ENCODE measurements around the gene TRPM3. TPM values are rescaled to one million over a fixed set of nuclear protein-coding genes. Genes with fewer than 3 reads are reported as not detected.

The TRPM3 gene
- total RNA-seq, 1 donor: under 0.01 TPM

GRCh38 chr9:70995511-70995910 lies 125.9 kb downstream of the TRPM3 start:
- no peak for DNase-seq (ENCODE audit: low read depth)
- TF ChIP-seq CTCF (IDR thresholded peaks at IDR 0.05; ENCODE audit: insufficient read depth, low read depth, low read length): no peak
- no peak overlapping the region for H3K4me3 ChIP-seq (ENCODE audit: low read depth, low read length)

- no peak for DNase-seq (ENCODE audit: low read depth)
- TF ChIP-seq CTCF (IDR thresholded peaks at IDR 0.05; ENCODE audit: insufficient read depth, low read depth, low read length): no peak
These were observed 126.8 kb downstream of the TRPM3 start for GRCh38 chr9:70994582-70994981.

GRCh38 chr9:70988551-70988950 lies 132.9 kb downstream of the TRPM3 start:
- no peak overlapping the region for H3K4me3 ChIP-seq (ENCODE audit: low read depth, low read length)
- TF ChIP-seq CTCF (IDR thresholded peaks at IDR 0.05; ENCODE audit: insufficient read depth, low read depth, low read length): no peak
- peak; percentile 49 for DNase-seq (ENCODE audit: low read depth)

More at GRCh38 chr9:70994582-70994981, 126.8 kb downstream of the TRPM3 start:
- H3K4me3 ChIP-seq (ENCODE audit: low read depth, low read length): no peak overlapping the region

- peak; percentile 81 for DNase-seq (ENCODE audit: low read depth)
- TF ChIP-seq CTCF (IDR thresholded peaks at IDR 0.05; ENCODE audit: insufficient read depth, low read depth, low read length): no peak
- H3K4me3 ChIP-seq (ENCODE audit: low read depth, low read length): no peak overlapping the region
These were observed 133.4 kb downstream of the TRPM3 start for GRCh38 chr9:70987986-70988385.

GRCh38 chr9:70986984-70987383 lies 134.4 kb downstream of the TRPM3 start:
- no peak for TF ChIP-seq CTCF (IDR thresholded peaks at IDR 0.05; ENCODE audit: insufficient read depth, low read depth, low read length)
- no peak for DNase-seq (ENCODE audit: low read depth)
- H3K4me3 ChIP-seq (ENCODE audit: low read depth, low read length): no peak overlapping the region

- no peak overlapping the region for H3K4me3 ChIP-seq (ENCODE audit: low read depth, low read length)
- DNase-seq (ENCODE audit: low read depth): peak; percentile 53
- no peak for TF ChIP-seq CTCF (IDR thresholded peaks at IDR 0.05; ENCODE audit: insufficient read depth, low read depth, low read length)
These were observed 137.6 kb downstream of the TRPM3 start for GRCh38 chr9:70983723-70984295.

- no peak overlapping the region for H3K4me3 ChIP-seq (ENCODE audit: low read depth, low read length)
- no peak for DNase-seq (ENCODE audit: low read depth)
- no peak for TF ChIP-seq CTCF (IDR thresholded peaks at IDR 0.05; ENCODE audit: insufficient read depth, low read depth, low read length)
These were observed 140.1 kb downstream of the TRPM3 start for GRCh38 chr9:70981312-70981711.

Measured in fibroblast of villous mesenchyme (primary cell).